ENCODE data around the gene KLB.

GRCh38 chr4:39451423-39452023 lies 44.8 kb downstream of the KLB start:
- TF ChIP-seq POLR2A (IDR thresholded peaks at IDR 0.05; ENCODE audit: low read depth, low read length) = no peak
- no peak for TF ChIP-seq CTCF (conservative IDR thresholded peaks at IDR 0.05; ENCODE audit: low read depth, low read length)
- TF ChIP-seq FOS (IDR thresholded peaks at IDR 0.05; ENCODE audit: low read depth, low read length) = no peak
- TF ChIP-seq SMC3 (IDR thresholded peaks at IDR 0.05; ENCODE audit: low read depth, low read length) = no peak
- no peak for TF ChIP-seq CEBPB (IDR thresholded peaks at IDR 0.05; ENCODE audit: low read depth, low read length)
- TF ChIP-seq RFX5 (IDR thresholded peaks at IDR 0.05; ENCODE audit: low read depth, low read length) = no peak
